ENCODE measurements around the gene ERCC6L.

GRCh38 chrX:72230290-72230689, 8.5 kb downstream of the ERCC6L start:
- TF ChIP-seq CTCF (IDR thresholded peaks at IDR 0.05; ENCODE audit: low read depth, low read length, poor library complexity, severe bottlenecking): no peak
- no peak for TF ChIP-seq EZH2phosphoT487 (IDR thresholded peaks at IDR 0.05; ENCODE audit: borderline replicate concordance, low read length)

Measured in DOHH2 (cell line).